WTC11 (cell line): ENCODE results near the gene ADAP1.

ENCODE experiments used
- ATF1 ChIP-seq: sonication (generic); formaldehyde crosslinking; IDR thresholded peaks from 2 replicates; pipeline ENCODE4 v1.8.1; 2023; ENCODE audit warnings: mild to moderate bottlenecking, moderate library complexity, missing genetic modification reagents
- ATF3 ChIP-seq: sonication (generic); formaldehyde crosslinking; conservative IDR thresholded peaks from 2 replicates; pipeline ENCODE4 v1.8.1; 2022; ENCODE audit warnings: mild to moderate bottlenecking, missing genetic modification reagents
- CBFB ChIP-seq: sonication (generic); formaldehyde crosslinking; IDR thresholded peaks from 2 replicates; pipeline ENCODE4 v1.8.1; 2022; ENCODE audit warnings: mild to moderate bottlenecking, low read depth, missing genetic modification reagents
- CTCF ChIP-seq: fragments of 200-600 bp; IDR thresholded peaks from 2 replicates; pipeline ENCODE4 v1.8.0; 2022; ENCODE audit warnings: antibody characterized with exemption
- MAX ChIP-seq: sonication (generic); formaldehyde crosslinking; IDR thresholded peaks from 2 replicates; pipeline ENCODE4 v1.8.0; 2022; ENCODE audit warnings: mild to moderate bottlenecking, missing genetic modification reagents
- SP1 ChIP-seq: sonication (generic); formaldehyde crosslinking; conservative IDR thresholded peaks from 2 replicates; pipeline ENCODE4 v1.8.1; 2022; ENCODE audit warnings: missing genetic modification reagents

GRCh38 chr7:917255-918117, 37.0 kb downstream of the ADAP1 start:
- TF ChIP-seq ATF1 (CRISPR knock-in tag) (no peak), CTCF (no peak), CBFB (CRISPR knock-in tag) (no peak), ATF3 (no peak), MAX (CRISPR knock-in tag) (no peak), SP1 (CRISPR knock-in tag) (no peak)
